GM19099 (cell line): ENCODE results near the gene CCN2.

Experiments
- POLR2A ChIP-seq: IDR thresholded peaks from 3 replicates; pipeline ENCODE4 v1.6.1; 2011; ENCODE audit warnings: low read depth; ENCODE audit not compliant: insufficient read length; ENCODE audit errors: extremely low read depth

Gene CCN2

DNA sequence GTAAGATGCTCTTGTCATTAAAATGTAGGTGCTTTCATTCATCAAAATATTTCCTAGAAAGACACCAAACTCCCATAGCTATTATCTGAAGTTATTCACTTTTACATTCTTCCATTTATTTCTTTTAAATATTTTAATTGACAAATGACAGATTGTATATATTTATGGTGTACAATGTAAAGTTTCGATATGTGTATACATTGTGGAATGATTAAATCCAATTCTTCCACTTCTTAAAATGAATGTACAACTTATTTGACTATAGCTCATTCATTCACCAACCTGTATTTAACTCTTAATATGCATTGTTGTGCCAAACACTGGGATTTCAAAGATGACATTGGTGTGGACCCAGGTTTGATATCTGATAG lies 41.0 kb downstream of the CCN2 start:
- no peak for TF ChIP-seq POLR2A

DNA sequence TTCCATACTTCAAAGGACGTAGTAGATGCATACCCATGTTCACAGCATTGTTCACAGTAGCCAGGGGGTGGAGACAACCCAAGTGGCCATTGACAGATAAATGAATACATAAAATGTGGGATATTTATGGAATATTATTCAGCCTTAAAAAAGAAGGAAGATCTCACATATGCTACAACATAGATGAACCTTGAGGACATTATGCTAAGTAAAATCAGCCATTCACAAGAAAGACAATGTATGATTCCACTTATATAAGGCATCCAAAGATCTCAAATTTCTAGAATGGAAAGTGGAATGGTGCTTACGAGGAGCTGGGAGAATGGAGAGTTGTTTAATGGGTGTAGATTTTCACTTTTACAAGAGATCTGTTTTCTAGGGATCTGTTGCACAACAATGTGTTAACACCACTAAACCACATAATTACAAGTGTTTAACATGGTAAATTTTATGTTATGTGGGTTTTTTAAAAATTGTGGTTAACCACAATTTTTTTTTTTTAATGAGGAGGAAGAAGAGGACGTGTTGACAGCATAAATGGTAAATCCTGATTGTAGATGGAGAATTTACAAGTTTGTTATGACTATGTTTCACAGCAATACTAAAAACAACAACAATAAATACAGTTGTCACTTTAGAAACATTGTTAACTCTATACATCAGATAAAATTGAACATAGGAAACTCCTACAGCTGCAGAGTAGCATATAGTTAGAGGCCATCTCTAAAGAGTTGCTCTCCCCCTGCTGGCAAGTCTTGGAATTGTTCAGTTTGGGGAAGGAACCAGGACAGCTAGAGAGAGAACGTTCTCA lies 41.6 kb downstream of the CCN2 start:
- TF ChIP-seq POLR2A, result no peak

DNA sequence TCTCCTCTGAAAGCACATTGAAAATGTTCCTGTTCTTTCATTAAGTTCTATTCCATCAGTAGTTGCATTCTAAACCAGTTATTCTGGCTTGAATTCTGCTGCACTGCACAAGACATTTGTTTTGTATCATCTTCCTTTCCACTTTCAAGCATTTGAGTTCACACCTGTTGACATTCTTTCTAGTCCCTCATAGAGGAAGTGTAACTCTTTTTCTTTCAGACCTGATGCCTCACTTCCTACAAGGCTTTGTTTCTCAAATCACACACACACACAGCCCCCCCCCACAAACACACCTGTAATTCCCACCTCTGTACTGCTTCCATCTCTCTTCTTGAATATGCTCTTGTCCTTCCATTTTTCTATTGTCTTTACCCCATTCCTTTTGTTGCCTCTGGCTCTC lies 50.9 kb downstream of the CCN2 start:
- no peak for TF ChIP-seq POLR2A

DNA sequence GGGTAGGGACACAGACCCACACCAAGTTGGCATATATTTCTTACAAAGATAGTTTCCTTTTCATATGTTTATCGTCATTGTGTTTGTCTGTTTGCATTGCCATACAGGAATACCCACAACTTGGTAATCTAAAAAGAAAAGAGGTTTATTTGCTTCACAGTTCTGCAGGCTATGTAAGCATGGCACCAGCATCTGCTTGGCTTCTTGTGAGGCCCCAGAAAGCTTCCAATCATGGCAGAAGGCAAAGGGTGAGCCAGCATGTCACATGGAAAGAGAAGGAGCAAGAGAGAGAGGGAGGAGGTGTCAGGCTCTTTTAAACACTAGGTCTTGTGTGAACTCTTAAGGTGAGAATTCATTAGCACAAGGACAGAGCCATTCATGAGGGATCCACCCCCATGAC lies 52.5 kb downstream of the CCN2 start:
- no peak for TF ChIP-seq POLR2A
